Hepatocyte (in vitro differentiated cells): ENCODE measurements around the gene ANKRD31.

Experiments used
- EZH2 ChIP-seq: fragments of 200-600 bp; sonication (generic); IDR thresholded peaks from 2 replicates; pipeline ENCODE4 v1.6.1; 2016; ENCODE audit warnings: antibody characterized with exemption, mild to moderate bottlenecking, borderline replicate concordance
- EZH2phosphoT487 ChIP-seq: fragments of 200-600 bp; sonication (generic); IDR thresholded peaks from one replicate; pipeline ENCODE4 v1.6.1; 2018; ENCODE audit warnings: antibody characterized with exemption, mild to moderate bottlenecking, low read depth, moderate library complexity; ENCODE audit not compliant: unreplicated experiment, severe bottlenecking
- TF ChIP-seq, protein P1 (sequence below): fragments of 200-600 bp; sonication (generic); IDR thresholded peaks from 2 replicates; pipeline ENCODE4 v1.5.1; 2016; ENCODE audit warnings: antibody characterized with exemption, mild to moderate bottlenecking; ENCODE audit not compliant: poor library complexity

DNA sequence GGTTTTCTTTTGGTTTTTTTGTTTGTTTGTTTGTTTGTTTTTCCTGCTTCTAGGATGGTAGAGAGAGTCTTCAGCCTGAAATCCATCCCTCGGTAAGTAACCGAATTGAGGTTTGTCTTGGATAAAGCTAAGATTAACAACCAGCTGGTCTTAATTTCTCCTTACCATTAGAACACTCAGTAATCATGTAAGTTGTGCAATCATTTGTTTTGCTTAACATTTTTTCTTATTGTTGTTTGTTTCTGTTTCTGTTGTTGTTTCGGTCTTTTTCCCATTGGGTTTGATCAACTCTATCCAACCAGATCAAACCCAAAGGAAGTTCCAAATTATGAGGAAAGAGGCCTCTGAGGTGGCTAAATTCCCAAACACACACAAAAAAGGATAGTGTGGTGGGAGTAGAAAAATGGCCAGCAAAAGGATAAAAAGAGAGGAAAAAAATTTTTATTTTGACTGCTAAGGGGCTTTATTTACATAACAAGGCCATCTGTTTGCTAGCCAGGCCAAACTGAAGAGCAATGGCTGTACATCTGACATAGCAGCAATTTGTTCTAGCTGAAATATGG is 49.6 kb upstream of the ANKRD31 start:
- TF ChIP-seq, protein P1, sequence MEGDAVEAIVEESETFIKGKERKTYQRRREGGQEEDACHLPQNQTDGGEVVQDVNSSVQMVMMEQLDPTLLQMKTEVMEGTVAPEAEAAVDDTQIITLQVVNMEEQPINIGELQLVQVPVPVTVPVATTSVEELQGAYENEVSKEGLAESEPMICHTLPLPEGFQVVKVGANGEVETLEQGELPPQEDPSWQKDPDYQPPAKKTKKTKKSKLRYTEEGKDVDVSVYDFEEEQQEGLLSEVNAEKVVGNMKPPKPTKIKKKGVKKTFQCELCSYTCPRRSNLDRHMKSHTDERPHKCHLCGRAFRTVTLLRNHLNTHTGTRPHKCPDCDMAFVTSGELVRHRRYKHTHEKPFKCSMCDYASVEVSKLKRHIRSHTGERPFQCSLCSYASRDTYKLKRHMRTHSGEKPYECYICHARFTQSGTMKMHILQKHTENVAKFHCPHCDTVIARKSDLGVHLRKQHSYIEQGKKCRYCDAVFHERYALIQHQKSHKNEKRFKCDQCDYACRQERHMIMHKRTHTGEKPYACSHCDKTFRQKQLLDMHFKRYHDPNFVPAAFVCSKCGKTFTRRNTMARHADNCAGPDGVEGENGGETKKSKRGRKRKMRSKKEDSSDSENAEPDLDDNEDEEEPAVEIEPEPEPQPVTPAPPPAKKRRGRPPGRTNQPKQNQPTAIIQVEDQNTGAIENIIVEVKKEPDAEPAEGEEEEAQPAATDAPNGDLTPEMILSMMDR = no peak
- TF ChIP-seq EZH2 (no peak), EZH2phosphoT487 (no peak)
